GM12872 (cell line): ENCODE results near the gene NT5M.

Experiments
- TF ChIP-seq, protein P1 (sequence below): IDR thresholded peaks from 3 replicates; pipeline ENCODE4 v1.5.1; 2011; ENCODE audit warnings: low read depth, mild to moderate bottlenecking, low read length, moderate library complexity; ENCODE audit not compliant: insufficient read depth

Gene NT5M

DNA sequence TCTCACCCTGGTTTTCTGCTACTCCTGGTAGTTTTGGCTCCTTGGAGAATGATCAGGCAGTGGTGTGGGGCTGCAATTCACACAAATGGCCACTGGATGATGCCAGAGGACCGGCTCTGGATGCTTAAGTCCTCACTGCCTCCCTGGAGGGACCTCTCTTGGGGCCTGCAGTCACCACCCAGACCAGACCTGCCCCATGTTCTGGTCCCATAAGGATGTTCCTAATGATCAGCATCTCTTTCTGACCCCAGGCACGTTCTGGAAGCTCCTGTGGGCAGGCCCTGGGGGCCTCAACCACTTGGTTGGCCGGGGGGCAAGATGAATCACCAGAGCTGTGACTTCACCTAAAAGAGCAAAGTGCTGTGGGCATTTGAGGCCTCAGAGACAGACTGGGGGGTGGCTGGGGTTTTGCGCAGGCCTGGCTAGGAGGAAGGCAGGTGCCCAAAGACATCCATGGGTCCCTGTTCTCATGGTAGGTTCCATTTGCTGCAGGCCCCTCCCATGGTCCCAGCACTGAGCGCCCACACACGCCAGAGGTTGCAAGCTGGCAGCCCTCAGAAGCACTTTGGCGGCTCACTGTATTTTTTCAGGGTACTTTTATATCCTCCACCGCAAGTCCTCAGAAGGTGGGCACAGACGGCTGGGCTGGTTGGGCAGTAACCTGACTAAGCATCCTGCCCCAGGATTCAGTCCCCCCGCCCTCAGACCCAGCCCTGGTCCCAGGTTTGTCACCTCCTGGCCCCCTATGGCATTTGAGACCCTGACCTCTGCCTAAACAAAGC is 53.2 kb downstream of the NT5M start:
- TF ChIP-seq, protein P1, sequence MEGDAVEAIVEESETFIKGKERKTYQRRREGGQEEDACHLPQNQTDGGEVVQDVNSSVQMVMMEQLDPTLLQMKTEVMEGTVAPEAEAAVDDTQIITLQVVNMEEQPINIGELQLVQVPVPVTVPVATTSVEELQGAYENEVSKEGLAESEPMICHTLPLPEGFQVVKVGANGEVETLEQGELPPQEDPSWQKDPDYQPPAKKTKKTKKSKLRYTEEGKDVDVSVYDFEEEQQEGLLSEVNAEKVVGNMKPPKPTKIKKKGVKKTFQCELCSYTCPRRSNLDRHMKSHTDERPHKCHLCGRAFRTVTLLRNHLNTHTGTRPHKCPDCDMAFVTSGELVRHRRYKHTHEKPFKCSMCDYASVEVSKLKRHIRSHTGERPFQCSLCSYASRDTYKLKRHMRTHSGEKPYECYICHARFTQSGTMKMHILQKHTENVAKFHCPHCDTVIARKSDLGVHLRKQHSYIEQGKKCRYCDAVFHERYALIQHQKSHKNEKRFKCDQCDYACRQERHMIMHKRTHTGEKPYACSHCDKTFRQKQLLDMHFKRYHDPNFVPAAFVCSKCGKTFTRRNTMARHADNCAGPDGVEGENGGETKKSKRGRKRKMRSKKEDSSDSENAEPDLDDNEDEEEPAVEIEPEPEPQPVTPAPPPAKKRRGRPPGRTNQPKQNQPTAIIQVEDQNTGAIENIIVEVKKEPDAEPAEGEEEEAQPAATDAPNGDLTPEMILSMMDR = peak; percentile 100

DNA sequence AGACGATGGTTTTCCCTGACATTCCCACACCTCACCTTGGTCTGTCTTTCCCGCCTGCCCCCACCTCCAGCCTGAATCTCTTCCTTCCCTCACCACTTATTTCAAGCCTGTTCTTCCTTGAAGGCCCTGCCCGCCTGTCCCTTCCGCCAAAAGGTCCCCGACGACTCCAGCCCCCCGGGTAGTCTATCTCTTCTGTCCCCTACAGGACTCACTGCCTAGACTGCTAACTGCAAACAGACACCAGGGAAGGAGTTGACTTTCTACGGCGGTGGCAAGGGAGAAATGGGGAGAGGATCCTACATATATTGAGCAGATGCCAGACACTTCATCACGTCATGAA is 53.7 kb downstream of the NT5M start:
- TF ChIP-seq, protein P1 = no peak

DNA sequence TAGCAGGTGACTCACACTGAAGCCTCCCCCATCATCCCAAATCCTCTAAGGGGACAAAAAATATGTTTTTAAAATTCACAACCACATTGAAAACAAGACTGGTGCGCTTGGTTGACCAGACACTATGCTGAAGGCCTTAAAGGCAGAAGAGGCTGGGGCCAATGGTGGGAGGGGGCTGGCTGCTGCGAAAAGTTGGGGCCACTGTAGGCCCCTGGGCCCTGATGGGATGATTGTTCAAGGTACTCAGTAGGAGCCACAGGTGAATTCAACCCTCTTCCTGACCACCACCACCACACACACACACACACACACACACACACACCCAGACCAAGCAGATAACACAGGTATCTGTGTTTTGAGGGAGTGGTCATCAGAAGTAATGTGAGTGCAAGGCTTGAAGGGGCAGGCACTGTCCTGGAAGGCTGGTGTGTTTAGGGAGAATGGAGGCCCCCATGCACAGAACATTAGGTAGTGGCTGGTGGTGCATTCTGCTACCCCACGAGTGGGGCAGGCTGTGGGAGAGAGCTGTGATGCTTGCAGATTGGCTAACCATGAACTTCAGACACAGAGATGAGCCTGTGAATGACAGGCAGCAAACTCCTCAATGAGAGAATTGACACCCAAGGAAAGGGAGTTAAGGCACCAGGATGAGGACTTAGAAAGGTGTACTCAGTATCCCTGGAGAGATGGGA is 55.0 kb downstream of the NT5M start:
- TF ChIP-seq, protein P1 = no peak

DNA sequence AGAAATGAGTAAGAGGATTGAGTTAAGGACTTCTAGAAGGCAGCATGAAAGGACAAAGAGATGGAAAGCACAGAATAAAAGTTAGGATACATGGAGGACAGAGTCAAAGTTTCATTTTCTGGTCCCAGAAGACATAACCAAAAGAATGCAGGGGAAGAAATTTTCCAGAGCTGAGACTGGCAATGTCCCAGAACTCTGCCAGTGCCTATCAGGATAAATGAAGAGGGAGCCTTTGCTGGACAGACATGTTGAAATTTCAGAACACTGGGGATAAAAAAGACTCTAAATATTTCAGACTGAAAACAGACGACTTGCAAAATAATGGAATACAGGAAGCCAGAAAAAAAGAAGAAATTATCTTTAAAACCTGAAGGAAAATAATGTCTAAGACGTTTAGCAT is 55.7 kb downstream of the NT5M start:
- TF ChIP-seq, protein P1 = no peak

DNA sequence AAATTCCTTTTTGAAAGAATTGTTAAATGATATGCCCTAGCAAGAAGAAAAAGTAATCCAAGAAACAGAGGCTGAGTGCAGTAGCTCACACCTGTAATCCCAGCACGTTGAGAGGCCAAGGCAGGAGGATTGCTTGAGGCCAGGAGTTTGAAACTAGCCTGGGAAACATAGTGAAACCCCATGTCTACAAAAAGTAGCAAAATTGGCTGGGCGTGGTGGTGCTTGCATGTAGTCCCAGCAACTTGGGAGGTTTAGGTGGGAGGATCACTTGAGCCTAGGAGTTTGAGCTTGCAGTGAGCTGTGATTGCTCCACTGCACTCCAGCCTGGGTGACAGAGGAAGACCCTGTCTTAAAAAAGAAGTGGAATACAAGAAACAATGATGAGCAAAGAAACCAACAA is 56.1 kb downstream of the NT5M start:
- TF ChIP-seq, protein P1 = no peak

DNA sequence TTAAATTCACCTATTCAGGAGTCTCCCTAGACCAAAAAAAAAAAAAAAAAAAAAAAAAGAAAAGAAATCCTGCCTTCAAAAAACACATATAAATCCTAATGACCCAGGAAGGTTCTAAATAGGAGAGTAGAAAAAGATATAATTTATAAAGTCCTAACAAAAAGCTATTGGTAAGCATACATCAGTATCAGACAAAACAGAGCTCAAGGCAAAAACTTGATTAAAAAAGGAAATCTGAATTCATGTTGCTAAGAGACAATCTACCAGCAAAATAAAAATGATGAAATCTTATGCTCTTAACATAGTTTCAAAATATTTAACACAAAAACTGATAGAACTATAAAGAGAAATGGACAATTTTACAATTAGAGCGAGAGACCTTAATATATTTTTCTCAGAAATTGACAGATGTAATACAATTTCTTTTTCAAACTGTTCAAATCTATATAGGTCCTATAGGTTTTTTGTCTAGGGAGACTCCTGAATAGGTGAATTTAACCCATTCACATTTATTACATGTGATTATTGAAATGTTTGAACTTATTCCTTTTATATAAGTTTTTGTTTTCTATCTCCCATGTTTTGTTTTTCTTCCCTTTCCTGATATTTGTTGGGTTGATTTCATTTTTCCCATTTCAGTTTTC is 57.0 kb downstream of the NT5M start:
- TF ChIP-seq, protein P1 = no peak

DNA sequence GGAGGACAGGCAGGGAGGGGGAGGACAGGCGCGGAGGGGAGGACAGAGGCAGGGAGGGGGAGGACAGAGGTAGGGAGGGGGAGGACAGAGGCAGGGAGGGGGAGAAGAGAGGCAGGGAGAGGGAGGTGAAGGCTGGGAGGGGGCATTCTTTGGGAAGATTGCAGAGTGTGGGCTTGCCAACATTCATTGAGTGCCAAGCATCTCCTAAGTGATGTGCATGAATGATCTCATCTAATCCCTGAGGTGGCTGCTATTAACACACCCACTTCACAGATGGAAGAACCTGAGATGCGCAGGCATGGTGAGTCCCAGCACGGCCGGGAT is 58.3 kb downstream of the NT5M start:
- TF ChIP-seq, protein P1 = no peak
